Stimulated activated CD8-positive, alpha-beta memory T cell treated with anti-CD3 and anti-CD28 coated beads, Interleukin-7, amount 100 ng/mL, for 24 hours (primary cell): Measurements from ENCODE around the gene PNMA8C.
"Not testable (repeated sequence)": the region's sequence is repeated elsewhere in the genome, so short reads cannot be mapped to it uniquely, and the experiment has no call there.

Experiments used
- DNase-seq: peaks from one replicate; pipeline ENCODE4 v3.0.0-alpha.2; 2020; ENCODE audit warnings: low read depth

Gene PNMA8C

DNA sequence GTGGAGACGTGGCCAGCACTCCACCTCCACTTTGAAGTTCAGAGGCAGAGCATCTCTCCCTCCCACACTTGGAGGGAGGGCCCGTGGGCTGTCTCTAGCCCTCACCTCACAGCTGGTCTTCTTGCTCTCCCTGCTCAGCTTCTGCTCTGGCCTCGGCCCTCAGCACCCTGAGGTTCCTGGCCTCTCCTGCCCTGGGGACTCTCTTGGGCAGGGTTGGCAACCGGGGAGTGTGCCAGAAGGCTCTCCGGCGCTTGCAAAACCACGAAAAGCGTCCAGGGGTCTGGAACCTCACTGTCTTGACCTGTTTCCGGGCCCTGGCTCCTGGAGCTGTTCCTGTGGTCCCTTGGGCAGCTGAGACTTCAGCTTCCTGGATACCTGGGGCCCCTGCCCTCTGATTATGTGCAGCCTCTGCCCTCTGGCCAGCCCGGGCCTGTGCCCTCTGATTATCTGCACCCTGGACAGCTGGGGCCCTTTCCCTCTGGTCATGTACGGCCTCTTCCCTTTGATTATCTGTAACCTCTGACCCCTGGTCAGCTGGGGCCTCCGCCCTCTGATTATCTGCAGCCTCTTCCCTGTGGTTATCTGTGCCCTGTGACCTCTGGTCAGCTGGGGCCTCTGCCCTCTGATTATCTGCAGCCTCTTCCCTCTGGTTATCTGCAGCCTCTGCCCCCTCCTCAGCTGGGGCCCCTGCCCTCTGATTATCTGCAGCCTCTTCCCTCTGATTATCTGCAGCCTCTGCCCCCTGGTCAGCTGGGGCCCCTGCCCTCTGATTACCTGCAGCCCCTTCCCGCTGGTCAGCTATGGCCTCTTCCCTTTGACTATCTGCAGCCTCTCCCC lies 17.4 kb downstream of the PNMA8C start:
- no peak for DNase-seq

DNA sequence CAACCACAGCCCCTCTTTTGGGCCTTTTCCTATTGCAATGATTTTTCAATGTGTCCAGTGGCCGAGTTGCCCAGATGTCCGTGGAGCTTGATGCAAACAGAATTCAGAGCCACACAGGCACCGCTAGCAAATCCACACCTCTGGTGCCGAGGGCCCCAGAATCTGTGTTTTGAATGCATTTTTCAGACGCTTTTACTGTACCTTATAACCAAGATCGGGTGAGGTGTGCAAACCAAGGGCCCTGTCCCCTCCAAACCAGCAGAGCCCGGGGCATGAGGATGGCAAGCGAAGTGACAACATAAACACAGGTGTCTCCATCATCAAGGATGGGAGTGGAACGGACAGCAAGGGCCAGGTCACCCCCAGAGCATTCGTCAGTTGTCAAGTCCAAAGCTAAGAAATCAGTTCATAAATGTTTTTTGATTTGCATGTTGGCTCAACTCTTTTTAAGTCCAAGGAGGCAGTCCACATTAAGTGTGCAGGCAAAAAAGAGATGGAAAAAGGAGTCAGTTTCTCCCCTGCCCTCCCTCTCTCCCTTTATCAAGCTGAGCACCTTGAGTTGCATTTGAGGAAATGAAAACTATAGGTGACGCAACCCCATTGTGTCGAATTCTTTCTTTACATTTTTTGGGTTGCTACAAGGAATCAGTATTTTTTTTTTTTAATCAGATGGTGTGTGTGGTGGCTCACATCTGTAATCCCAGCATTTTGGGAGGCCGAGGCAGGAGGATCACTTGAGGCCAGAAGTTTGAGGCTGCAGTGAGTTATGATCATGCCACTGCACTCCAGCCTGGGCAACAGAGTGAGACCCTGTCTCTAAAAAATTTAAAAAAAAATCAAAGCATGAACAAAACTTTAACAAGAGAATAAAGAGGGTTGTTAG lies 18.3 kb downstream of the PNMA8C start:
- no peak for DNase-seq

DNA sequence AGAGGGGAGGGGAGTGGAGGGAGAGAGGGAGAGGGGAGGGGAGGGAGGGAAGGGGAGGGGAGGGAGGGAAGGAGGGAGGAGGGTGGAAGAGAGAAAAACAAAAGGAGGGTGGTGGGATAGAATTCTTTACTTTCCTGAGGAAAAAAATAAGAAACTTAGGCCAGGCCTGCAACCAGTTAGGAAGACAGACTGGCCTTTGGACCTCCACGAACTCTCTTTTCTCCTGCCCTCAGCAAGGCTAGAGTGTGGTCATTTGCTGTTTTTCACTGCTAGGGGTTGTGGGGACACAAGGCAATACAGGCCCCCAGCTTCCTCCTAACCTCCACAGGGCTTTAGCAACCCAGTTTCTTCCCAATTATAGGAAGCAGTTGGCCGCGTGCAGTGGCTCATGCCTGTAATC lies 19.5 kb downstream of the PNMA8C start:
- DNase-seq = no peak

DNA sequence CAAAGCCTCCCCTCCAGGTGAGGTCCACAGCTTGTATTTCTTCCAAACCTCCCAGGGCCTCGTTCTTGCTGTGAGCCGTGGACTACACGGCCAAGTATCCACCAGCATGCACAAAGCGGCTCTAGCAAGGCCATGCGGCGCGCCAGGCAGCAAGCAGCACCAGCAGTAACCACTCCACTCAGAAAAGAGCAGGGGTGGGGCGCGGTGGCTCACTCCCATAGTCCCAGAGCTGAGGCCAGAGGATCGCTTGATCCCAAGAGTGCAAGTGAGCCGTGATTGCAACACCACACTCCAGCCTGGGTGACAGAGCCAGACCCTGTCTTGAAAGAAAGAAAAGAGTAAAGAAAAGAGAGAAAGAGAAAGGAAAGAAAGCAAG lies 20.1 kb downstream of the PNMA8C start:
- DNase-seq = no peak

DNA sequence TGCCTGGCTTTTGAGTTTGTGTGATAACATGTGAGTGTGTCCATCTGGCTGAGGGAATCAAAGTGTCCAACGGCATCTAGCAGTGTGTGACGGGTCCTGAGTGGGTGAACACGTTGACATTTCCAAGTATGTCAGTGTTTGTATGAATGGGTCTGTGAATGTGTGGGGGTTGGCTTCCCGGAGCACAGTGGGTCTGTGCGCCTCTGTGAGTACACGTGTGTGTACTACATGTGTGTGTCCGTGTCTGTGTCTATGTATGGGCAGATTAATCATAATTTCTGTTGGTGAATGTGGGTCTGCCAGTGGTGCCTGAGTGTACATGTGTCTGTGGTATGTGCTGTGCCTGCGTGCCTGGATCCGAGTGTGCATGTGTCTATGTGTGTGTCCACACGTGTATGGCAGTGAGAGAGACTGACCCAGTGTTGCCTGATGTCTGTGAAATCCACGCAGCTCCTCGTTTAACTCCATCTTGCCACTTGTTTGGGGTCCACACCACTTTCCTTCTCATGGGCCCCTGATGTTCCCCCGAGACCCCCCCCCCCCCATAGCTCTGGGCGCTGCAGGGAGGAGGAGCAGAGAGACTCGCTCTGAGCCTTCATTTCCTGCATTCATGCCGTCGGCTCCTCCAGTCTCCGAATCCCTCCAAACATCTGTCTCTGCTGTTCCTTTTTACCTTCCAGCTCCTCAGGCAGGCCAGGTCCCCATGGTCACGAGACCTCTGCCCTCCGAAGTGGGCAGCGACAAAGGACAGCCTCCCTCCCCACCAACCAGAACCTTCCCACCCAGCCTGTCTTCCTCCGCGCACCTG lies 20.7 kb downstream of the PNMA8C start:
- DNase-seq = no peak

DNA sequence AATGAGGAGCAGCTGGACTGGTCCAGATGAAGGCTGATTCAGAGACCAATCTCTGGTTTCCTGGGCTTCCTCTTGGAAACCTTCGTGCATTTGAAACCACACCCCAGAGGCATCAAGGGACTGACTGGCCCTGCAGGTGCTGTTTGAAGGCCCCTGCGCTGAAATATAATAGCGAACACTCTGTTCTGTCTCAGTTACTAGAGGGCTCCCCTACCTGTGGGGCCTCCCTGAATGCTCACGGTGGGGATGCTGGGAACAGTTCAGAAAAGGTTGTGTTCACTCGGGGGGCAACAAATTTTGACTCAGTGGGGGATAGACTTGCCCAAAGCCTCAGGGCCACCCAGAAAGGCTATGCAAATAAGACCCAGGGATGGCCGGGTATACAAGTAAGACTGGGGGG lies 21.8 kb downstream of the PNMA8C start:
- DNase-seq = no peak

DNA sequence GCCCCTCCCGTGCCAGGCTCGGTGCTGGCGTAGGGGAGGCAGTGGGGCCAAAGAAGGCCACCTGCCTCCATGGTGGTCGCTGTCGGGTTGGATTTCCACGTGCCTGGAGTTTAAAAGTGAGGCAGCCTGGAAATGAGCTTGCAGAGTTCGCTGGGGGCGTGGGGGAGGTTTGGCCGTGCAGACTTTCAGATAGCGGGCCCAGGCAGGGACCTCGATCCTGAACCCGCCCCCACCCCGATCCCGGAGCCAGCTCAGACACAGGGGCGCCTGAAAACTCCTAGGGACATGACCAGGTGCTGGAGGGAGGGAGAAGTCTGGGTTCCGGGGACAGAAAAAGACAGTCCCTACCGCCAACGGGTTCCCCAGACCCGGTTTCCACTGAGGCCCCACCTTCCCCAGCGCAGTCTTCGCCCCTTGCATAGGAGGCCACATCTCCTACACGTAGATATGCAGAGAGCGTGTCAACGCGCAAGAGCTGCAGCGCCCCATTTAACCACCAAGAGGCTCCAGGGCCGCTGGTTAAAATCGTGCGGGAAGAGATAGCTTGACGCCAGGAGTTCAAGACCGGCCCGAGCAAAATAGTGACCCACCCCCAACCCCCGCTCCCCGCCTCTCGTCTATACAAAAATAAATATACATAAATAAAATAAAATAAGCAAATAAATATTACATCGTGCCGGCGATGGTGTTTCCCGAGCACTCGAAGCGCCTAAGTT lies 23.8 kb downstream of the PNMA8C start:
- DNase-seq = no peak

DNA sequence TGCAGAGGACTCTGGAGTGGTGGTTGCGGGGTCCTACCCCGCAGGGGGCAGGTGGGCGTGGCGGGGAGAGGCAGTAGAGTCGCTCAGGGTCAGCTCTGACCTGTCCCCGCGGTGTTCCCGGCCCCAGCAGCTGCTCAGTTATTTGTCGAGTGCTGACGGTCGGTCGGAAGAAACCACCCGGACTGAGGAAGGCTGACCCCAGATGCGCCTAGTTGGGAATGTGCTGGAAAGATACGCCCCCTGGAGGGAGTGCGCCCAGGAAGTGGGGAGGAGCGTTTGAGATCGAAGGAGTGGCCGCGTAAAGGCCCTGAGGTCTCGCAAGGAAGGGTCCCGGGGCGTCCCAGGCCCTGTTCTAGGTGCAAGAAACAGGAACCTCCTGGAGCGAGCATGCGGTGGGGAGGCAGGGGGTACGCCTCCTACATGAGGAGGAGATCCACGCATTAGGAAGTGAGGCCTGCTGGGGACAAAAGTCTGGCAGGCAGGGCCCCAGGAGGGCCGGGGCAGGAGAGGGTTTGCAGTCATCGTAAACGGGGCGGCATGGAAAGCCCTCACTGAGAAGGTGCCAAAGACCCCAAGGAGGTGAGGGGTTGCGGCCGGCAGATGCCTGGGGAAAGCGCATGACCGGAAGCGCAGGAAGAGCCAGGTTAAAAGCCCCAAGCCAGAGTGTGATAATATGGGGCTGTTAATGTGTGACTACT lies 24.5 kb downstream of the PNMA8C start:
- no peak for DNase-seq

DNA sequence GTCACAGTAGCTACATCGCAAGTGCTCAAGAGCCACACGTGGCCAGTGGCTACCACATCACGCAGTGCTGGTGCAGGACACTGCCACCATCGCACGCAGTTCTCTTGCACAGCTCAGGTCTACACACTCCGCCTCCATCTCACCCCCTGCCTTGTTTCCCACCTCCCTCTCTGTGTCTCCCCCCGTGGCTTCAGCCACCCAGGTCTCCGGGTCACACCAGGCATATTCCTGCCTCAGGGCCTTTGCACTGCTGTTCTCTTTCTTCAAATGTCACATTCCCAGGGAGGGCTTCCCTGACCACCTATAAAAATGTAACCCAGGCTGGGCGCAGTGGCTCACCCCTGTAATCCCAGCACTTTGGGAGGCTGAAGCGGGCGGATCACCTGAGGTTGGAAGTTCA lies 26.0 kb downstream of the PNMA8C start:
- no peak for DNase-seq

DNA sequence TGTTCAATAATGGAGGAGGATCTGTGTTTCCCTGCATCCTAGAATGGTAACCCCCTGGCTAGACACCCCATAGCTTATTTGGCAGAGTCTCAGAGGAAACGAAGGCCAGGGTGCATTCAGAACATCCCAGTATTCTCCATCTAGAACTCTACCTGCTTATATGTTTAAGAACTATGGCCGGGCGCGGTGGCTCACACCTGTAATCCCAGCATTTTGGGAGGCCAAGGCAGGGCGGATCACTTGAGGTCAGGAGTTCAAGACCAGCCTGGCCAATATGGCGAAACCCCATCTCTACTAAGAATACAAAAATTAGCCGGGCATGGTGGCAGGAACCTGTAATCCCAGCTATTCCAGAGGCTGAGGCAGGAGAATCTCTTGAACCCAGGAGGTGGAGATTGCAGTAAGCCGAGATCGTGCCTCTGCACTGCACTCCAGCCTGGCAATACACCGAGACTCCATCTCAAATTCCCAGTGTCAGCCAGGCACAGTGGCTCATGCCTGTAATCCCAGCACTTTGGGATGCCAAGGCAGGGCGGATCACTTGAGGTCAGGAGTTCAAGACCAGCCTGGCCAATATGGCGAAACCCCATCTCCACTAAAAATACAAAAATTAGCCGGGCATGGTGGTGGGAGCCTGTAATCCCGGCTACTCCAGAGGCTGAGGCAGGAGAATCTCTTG lies 30.8 kb downstream of the PNMA8C start:
- not testable (repeated sequence) for DNase-seq

DNA sequence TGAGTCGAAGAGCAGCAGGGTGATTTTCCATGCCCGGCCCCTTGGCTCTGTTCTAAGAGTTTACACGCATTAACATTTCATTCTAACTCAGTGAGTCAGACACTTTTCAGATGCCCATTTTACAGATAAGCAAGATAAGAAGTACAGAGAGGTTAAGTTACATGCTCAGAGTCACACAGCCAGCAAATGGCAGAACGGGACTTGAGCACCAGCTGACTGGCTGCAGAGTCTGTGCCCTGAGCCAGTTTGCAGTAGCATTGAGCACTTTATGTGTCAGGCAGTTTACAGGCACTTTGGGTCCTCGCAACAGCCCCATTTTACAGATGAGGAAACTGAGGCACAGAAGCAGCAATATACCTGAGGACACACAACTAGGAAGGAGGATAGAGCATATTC lies 34.3 kb downstream of the PNMA8C start:
- no peak for DNase-seq

DNA sequence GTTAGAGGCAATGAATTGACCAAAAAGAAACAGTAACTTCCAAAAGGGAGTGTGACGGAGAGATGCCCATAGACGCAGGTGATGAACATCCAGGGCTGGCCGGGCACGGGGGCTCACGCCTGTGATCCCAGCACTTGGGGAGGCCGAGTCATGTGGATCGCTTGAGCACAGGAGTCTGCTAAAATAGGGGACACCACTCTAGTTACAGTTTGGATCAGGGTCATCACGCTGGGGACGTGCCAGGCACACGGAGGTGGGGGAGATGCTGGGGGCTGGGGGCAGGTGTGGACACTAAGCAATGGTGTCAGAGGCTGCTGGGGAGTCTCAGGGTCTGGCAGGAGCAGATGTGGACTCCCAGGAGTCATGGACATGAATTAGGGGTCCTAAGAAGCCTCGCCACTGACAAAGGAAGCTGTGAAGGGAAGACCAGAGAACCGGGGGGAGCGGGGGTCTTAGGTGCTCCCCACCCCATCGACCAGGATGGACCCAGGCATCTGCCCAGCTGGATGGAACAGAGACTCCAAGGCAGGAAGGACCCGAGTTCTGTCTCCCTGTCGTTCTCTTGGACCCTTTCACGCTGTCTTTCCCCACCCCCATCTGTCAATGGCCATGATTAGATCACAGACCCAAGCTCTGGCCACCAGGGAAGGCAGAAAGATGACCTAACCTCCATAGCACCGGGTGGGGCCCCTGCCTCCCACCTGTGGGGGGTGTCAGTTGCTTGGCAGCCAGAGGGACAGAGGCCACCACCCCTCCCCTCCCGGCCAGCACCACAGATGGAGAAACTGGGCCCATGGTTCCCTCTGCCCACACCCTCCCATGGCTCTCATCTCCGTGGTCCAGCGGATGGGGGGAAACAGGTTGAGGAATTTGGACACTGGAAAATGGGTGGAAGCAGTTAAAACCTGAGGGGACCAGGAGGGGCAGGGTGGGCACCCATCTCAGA lies 35.0 kb downstream of the PNMA8C start:
- no peak for DNase-seq

DNA sequence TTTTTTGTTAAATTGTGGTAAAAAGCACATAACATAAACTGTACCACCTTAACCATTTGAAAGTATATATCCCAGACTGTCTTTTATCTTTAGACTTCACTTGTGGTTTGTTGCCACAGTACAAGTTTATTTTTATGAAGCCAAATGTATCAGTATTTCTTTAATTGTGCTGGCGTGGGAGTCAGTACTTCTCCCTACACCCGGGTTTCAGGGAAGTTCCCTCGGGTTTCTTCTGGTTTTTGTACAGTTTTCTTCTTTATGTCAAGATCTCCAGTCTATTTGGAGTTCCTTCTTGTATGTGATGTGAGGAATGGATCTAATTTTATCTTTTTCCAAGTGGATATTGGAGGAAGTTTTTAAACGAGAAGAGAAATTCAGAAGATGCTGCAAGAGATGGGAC lies 35.9 kb downstream of the PNMA8C start:
- no peak for DNase-seq

DNA sequence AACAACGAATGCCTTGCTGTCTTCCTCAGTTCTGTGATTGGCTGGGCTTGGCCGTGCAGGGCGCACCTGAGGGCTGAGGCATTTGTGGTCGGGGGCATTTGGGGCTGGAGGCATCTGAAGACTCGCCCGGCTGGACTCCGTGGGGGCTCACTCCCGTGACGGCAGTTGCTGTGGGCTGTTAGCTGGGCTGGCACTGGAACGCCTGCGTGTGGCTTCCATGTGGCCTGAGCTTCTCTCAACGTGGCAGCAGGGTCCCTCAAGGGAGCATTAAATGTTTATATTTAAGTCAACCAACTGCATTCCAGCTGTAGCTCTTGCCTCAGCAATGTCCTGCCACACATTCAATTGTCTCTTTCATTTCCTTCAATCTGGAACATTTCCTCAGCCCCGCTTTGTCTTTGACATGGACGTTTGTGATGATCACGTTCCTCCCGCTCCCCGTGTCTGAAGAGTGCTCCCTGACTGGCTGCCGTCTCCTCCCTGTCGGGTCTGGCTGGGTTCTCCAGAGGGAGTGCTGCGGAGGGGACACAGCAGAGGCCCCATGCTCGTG lies 36.4 kb downstream of the PNMA8C start:
- DNase-seq = no peak

DNA sequence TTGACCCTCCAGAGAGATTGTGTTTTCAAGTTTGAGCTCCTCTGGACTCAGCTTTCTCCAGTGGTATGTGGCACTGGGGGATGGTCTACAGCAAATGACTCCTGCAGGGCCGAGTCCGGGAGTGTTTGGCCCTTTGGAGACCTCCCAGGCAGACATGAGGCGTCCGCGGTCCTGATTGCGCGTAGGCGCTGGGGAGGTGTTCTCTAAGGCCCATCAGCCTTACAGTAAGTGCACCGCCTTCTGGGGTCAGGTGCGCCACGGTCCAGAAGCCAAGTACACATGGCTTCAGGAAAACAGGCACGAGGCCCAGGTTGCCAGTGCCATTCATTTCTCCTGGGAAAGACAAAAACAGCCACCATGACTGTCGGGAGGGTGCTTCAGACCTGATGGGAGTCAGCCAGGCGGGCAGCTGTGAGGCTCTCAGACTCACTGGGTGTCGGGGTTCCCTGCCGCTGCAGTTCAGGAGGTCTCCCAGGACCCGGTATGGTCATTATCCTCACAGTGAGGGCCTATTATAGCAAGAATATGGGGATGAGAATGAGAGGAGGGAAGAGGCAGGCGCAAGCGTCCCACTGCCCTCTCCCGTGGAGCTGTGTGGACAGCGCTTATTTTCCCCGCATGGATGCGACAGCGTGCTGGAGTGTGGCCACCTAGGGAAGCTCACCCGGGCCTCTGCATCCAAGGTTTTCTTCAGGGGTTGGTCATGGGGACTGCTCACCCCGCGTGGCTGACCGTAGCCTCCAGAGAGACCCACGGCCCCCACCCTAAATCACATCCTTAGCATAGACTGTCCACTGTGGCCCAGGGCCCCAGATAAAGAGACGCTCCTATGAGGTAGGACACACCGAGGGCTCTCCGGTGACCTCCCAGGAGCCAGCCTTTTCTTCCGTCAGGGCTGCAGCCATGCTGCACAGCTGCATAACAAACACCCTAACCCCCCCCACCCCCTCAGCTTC lies 37.2 kb downstream of the PNMA8C start:
- DNase-seq = no peak

DNA sequence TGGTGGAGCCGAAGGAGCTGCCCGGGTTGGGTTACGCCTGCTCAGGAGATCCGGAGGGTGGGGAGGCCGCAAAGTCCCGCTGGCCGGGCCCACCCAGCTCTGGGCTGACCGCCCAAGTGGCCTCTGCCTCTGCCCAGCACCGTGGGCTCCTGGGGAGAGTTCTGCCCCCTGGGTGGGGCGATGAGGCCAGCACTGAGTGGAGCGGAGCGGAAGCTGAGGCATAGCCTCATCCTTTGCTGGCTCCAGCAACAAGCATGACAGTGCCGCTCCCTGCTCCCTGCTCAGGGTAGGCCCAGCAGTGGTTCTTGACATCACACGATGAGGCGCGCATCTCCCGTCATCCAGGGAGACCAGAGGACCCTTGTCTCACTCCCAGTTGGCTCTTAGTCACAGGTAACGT lies 37.9 kb downstream of the PNMA8C start:
- DNase-seq = no peak

DNA sequence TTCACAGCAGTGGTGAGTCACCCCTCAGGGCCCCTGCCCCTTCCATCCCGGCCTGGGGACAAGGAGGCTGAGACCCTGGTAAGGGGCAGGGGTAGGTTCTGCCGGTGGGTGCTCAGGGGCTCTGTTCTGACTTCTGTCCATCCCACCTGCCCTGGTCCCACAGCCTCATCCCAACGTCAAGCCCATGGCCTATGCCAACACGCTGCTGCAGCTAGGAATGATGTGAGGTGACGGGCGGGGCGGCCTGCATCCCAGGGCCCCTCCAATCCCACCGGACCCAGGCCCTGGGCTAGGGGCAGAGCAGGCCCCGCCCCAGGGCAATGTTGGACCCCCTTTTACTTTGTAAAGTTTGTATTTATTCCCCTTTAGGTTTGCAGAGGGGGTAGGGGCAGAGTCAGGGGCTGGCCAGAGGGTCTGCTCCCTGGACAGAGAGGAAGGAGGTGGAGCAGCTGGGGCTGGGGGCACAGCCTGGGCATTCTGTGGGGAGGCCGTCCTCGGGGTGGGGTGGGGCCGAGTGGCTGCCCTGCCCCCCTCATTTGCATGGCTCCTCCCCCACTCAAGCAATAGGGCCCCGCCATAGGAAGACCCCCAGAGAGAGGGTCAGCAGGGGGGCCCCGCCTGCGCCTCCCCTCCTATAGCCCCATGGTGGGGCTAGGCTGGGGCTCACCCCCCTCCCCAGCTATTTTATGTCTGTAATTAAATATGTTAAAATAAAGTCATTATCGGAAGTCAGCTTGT lies 38.4 kb downstream of the PNMA8C start:
- DNase-seq = no peak
